Motor neuron (in vitro differentiated cells): ENCODE measurements around the gene FBXO21. TPM values are rescaled to one million over a fixed set of nuclear protein-coding genes. Genes with fewer than 3 reads are reported as not detected.
"Not testable (repeated sequence)": the region's sequence is repeated elsewhere in the genome, so short reads cannot be mapped to it uniquely, and the experiment has no call there.

ENCODE experiments used
- ATAC-seq, 8 experiments: fragments of 200-7000 bp; cut with Tn5 transposase; replicated peaks in 6 of 8; 2 replicates each; pipeline ENCODE4 v1.8.0; 2021; ENCODE audit warnings: mild to moderate bottlenecking in 8 of 8, moderate library complexity in 8 of 8
- H3K27ac ChIP-seq, 2 donors: fragments of 250-450 bp; sonication (Bioruptor Pico); 2 replicates each; pipeline ENCODE4 v1.9.0; 2021; ENCODE audit warnings: antibody characterized with exemption in 2 of 2, mild to moderate bottlenecking in 2 of 2, moderate library complexity in 1 of 2
- H3K4me1 ChIP-seq, 2 donors: fragments of 250-450 bp; sonication (Bioruptor Pico); replicated peaks in 1 of 2; 2 replicates each; pipeline ENCODE4 v1.6.1; 2021; ENCODE audit warnings: antibody characterized with exemption in 2 of 2, mild to moderate bottlenecking in 2 of 2, moderate library complexity in 1 of 2
- H3K4me3 ChIP-seq, 5 donors: fragments of 250-450 bp; sonication (Bioruptor Pico); 2 replicates each; pipeline ENCODE4 v1.9.0; 2021; ENCODE audit warnings: antibody characterized with exemption in 5 of 5, mild to moderate bottlenecking in 5 of 5, moderate library complexity in 4 of 5
- WGBS, 10 experiments: fragments of 450-650 bp; shearing (Covaris generic); methylation state at CpG; one replicate each; pipeline ENCODE4 v1.0.0; 2022; 5-methylcytosine and 5-hydroxymethylcytosine counted together
- in situ Hi-C, 9 experiments: fragments of 400-800 bp; cut with MboI; loops; one replicate each; pipeline ENCODE4 v1.15.0; 2021; ENCODE audit warnings: low sequenced_read_pairs in 9 of 9, low pct_unique_long_range_greater_than_20kb in 2 of 9; ENCODE audit not compliant: unreplicated experiment in 9 of 9
- total RNA-seq, 8 experiments: library from RNA; unstranded; fragments of 300-600 nt; gene quantifications; 2 replicates each; pipeline versions ENCODE4 v1.2.3 to v1.2.4, GENCODE V29; 2022

Gene FBXO21
- total RNA-seq, 8 experiments from 2014 or later = 27.2 to 66.7 (median 42.7) TPM

DNA sequence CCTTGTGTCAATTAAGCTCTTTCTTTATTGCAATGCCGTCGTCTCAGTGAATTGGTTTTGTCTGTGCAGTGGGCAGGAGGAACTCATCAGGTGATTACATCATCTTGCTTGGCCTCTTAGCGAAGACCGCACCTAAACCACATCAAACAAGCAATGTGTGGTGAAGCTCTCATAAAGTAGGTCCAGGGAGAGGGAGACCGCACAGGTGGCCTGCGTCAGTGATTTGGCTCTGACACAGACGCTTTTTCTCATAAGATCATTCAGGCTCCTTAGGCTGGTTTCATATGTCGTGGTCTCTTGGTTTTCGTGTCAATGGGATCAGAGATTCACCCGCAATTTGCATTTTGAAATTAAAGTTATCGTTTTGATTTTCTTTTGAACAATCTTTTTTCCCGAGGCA lies 84.4 kb downstream of the FBXO21 start:
- in situ Hi-C loops = no loop called here
- no peak overlapping the region for H3K27ac ChIP-seq
- WGBS, 10 experiments = 19 to 100% (median 93%) methylated on average over 1 to 11 of the region's 12 CpGs; no CpG with 5 or more reads in 1 of the 10 experiments
- H3K4me3 ChIP-seq = no peak overlapping the region
- peak in 1 of 8 experiments; percentile 14 for ATAC-seq
- H3K4me1 ChIP-seq = peaks cover 11 to 13% of the 10 kb centered on the region in 2 donors

DNA sequence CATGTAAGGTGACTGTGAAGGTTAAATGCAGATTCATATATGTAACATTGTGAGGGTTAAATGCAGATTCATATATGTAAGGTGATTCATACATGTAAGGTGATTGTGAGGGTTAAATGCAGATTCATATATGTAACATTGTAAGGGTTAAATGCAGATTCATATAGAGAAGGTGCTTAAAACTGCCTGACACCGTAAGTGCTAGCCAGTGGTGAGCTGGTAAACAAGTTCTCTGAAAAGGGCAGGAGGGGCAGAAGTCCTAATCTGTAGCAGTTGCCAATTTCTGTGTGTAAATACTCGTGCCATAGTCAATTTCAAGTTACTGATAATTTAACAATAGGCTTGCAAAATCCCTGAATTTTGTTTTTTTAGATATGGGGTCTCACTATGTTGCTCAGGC lies 86.3 kb downstream of the FBXO21 start:
- in situ Hi-C loops, H3K4me3 ChIP-seq, ATAC-seq, H3K27ac ChIP-seq: not testable (repeated sequence)
- WGBS, 10 experiments = 0 to 100% (median 68%) methylated on average over 1 to 2 of the region's 2 CpGs; no CpG with 5 or more reads in 4 of the 10 experiments
- peaks cover 11 to 13% of the 10 kb centered on the region in 2 donors for H3K4me1 ChIP-seq

DNA sequence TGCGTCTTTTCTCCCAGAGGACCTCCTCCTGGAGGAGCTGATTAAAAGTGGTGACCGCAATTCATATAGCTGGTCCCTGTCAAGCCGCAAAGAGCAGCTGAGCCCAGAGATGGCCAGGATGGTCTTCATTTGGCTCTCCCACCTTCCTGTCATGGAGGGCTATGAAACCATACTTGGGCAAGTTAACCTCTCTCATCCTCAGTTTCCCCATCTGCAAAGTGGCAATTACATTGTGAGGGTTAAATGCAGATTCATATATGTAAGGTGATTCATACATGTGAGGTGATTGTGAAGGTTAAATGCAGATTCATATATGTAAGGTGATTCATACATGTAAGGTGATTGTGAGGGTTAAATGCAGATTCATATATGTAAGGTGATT lies 87.5 kb downstream of the FBXO21 start:
- ATAC-seq = no peak
- H3K4me3 ChIP-seq = no peak overlapping the region
- H3K4me1 ChIP-seq = peaks cover 13 to 16% of the 10 kb centered on the region in 2 donors
- no peak overlapping the region for H3K27ac ChIP-seq
- 31 to 85% (median 53%) methylated on average over 1 to 2 of the region's 3 CpGs; no CpG with 5 or more reads in 6 of the 10 experiments for WGBS, 10 experiments
- in situ Hi-C loops = no loop called here

DNA sequence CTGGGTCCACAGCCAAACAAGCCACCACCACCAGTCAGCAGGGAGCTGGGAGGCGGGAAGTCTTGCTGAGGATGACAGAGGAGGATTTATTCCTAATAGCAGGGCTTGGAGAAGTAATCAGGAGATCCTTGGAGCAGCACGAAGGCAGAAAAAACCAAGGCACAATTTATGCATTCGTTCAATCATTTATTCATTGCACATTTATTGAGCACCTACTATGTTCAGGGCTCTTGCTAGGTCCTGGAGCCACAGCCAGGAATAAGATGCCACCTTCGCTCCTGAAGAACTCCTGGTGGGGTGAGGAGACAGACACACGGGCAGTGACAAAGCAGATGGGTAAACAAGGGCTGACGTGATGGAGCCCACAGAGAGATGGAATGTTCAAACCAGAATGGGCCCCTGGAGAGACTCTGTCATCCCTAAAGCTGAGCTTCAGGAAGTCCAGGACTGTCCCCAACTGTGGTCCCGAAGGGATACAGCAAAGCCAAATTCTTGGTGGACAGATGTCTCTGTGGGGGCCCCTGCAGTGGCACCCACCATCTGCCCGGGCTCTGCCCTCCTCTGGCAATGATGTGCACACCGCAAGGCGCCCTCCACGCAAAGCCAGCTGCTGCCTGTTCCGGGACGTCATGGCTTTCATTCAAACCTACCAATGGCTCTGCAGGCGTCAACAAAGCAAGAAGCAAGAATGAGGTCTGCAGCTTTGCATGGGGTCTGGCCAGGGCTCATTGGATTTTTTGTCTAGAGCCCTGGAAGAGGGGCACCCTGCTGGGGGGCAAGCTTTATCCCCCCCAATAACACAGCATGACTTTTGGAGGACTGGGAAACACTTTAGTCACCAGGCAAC lies 88.1 kb downstream of the FBXO21 start:
- no peak overlapping the region for H3K27ac ChIP-seq
- 0 to 59% (median 25%) methylated on average over 1 to 7 of the region's 14 CpGs; no CpG with 5 or more reads in 1 of the 10 experiments for WGBS, 10 experiments

DNA sequence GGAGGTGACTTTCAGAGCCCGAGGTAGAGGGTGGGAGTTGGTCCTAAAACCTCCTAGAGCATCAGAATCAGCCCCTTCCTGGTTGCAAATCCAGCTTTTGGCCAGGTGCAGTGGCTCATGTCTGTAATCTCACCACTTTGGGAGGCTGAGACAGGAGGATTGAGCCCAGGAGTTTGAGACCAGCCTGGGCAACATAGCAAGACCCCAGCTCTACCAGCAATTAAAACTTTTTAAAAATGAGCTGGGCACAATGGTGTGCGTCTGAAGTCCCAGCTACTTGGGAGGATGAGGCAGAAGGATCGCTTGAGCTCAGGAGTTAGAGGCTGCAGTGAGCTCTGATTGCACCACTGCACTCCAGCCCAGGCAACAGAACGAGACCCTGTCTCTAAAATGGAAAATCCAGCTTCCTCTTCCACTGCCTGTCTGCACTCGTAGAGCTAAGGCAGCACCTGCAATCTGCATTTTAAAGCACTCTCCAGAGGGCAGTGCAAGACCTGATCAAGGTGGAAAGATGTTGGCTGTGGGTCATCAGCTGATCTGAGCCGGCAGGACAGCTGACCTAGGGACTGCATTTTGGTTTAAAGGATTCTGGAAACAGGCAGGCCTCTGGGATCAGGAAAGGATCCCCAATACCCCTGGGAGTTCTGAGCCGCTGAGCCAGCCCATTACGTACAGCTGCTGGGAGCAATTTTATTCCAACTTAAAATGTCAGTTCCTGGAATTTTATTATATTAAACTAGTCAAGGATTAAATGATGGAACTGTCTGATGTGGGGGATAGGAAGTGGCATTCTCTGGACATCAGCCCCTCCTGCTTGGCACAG lies 89.2 kb downstream of the FBXO21 start:
- peak in 5 of 8 experiments; percentile 4 to 50 (median 39) for ATAC-seq
- no peak overlapping the region for H3K27ac ChIP-seq
- H3K4me1 ChIP-seq = peaks cover 16 to 23% of the 10 kb centered on the region in 2 donors
- H3K4me3 ChIP-seq = no peak overlapping the region
- in situ Hi-C loops = no loop called here
- 6 to 62% (median 46%) methylated on average over 2 to 6 of the region's 8 CpGs; no CpG with 5 or more reads in 1 of the 10 experiments for WGBS, 10 experiments

More for the DNA sequence above, 88.1 kb downstream of the FBXO21 start:
- no peak for ATAC-seq
- peaks cover 13 to 19% of the 10 kb centered on the region in 2 donors for H3K4me1 ChIP-seq
- in situ Hi-C loops = no loop called here
- no peak overlapping the region for H3K4me3 ChIP-seq

DNA sequence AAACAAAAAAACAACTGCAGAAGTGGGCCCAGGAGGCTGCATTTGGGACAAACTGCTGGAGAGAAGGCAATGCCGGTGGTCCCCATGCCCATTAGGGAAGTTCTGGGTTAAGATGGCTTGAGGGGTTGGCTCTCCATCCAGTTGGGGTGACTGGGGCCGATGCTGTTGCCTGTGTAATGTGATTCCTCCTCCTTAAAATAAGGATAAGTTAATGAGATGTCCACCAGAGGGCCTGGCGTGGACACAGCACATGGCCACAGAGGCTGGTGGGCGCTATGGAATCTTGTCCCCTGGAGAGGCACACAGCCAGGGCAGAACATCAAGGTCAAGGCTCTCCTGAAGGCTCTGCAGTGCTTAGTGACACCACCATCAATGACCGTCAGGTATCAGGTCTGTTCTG lies 90.0 kb downstream of the FBXO21 start:
- in situ Hi-C loops = no loop called here
- H3K4me3 ChIP-seq = no peak overlapping the region

DNA sequence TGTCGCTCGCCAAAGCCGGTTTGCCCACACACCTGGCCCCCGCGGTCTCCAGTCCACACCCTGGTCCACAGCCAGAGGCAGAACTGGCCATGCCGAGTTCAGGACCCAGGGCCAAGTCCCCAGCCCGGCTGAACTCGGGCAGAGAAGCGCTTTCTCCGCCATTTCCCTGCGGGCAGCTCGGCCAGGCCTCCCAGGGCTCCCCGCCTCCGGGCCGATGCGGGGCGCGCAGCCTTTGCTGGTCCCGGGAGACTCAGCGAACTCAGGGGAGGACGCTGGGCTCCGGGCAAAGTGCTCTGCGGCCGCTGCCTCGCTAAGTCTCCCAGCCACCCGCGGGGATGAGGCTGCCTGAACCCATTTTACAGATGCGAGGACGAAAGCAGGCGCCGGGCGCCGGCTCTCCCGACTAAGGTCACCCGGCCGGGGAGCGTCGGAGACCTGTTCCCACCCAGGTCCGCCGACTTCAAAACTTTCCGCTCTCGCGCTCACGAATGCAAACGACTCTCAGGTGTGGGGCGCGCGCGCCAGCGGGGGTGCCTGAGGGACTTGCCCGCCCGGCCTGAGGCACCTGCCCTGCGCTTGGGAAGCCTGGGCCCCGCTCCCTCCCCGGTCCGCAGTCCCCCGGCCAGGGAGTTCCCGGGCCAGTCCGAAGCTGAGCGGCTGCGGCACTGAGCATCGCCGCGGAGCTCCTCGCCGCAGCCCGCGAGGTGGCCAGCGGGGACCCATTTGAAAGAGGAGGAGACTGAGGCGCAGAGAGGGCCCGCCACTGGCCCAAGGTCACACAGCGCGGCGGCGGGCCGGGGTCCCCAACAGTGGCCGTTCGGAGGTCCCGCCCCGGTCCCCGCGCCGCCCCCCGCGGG lies 91.7 kb downstream of the FBXO21 start:
- no peak overlapping the region for H3K27ac ChIP-seq
- WGBS, 10 experiments = 3 to 50% (median 9%) methylated on average over 2 to 21 of the region's 85 CpGs; no CpG with 5 or more reads in 6 of the 10 experiments
- H3K4me3 ChIP-seq = peak overlapping the region; percentile 42 to 57 (median 47)
- peaks cover 16 to 23% of the 10 kb centered on the region in 2 donors for H3K4me1 ChIP-seq
- in situ Hi-C loops = no loop called here
- peak in 7 of 8 experiments; percentile 28 to 48 (median 38) for ATAC-seq

More for the DNA sequence above, 90.0 kb downstream of the FBXO21 start:
- Histone ChIP-seq H3K4me1 (peaks cover 16 to 23% of the 10 kb centered on the region in 2 donors), H3K27ac (no peak overlapping the region)
- ATAC-seq = peak in 3 of 8 experiments; percentile 32 to 60 (median 46)
- 0 to 83% (median 57%) methylated on average over 1 to 2 of the region's 5 CpGs; no CpG with 5 or more reads in 4 of the 10 experiments for WGBS, 10 experiments

DNA sequence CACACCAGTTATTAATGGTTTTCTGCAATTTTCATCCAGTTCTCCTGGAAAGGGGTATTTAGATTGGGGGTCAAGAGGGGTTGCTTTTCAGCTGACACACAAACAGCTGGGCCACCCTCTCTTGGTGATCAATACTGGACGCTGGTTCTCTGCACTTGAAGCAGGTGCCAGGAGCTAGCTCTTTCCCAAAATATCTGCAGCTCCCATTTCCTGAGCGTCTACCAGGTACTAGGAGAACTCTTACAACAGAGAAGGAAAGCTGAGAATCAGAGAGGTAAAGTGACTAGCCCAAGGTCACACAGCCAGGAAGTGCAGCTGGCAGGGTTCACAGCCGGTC lies 92.3 kb downstream of the FBXO21 start:
- 17 to 88% (median 71%) methylated on average over 1 to 3 of the region's 3 CpGs; no CpG with 5 or more reads in 5 of the 10 experiments for WGBS, 10 experiments
- Histone ChIP-seq H3K4me1 (peaks cover 16 to 23% of the 10 kb centered on the region in 2 donors), H3K4me3 (no peak overlapping the region), H3K27ac (no peak overlapping the region)
- ATAC-seq = no peak
- in situ Hi-C loops = no loop called here

DNA sequence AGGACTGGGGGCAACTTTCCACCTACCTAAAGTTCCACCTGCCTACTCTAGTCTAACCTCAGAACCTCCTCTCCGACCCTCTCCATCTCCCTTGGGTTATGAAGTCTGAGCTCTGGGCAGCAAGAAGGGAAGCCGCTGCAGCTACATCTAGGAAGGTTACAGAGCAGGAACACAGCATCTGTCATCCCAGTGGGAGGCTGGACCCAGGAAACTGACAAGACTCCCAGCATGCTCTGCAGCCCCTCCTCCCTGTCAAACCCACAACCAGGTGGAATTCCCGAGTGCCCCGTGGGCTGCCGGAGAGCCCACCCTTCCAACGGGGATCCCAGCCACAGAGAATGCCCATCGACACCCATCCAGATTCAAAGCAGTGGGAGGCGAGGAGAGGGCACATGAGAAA lies 93.1 kb downstream of the FBXO21 start:
- WGBS, 10 experiments = 0 to 36% (median 7%) methylated on average over 1 to 8 of the region's 8 CpGs; no CpG with 5 or more reads in 4 of the 10 experiments

DNA sequence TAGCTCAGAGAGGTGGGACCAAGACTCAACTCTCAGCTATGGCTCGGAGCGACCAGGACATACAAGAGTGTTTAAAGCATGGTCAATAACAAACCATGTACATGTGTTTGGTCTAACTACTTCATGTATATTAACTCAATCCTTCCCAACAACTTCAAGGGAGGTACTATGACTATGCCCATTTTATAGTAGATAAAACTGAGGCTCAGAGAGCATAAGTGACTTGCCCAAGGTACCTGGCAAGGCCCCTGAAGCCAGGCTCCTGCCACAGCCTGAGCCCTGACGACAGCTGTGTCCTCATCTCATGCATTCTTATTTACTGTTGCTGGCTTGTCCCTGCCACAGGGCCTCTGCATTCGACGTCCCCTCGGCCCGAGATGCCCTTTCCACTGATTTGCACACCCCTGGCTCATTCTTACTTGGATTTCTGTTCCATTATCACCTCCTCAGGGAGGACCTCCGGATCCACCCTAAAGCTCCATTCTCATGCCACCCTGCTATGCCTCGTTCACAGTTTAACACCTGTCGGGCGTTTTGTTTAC lies 93.7 kb downstream of the FBXO21 start:
- WGBS, 10 experiments = 4 to 80% (median 72%) methylated on average over 1 to 9 of the region's 11 CpGs; no CpG with 5 or more reads in 4 of the 10 experiments
- H3K27ac ChIP-seq = no peak overlapping the region
- peaks cover 8 to 16% of the 10 kb centered on the region in 2 donors for H3K4me1 ChIP-seq
- no peak for ATAC-seq
- in situ Hi-C loops = no loop called here
- H3K4me3 ChIP-seq = no peak overlapping the region

More for the DNA sequence above, 93.1 kb downstream of the FBXO21 start:
- no peak overlapping the region for H3K4me3 ChIP-seq
- in situ Hi-C loops = no loop called here
- peak in 5 of 8 experiments; percentile 28 to 55 (median 30) for ATAC-seq
- peaks cover 11 to 17% of the 10 kb centered on the region in 2 donors for H3K4me1 ChIP-seq
- no peak overlapping the region for H3K27ac ChIP-seq

DNA sequence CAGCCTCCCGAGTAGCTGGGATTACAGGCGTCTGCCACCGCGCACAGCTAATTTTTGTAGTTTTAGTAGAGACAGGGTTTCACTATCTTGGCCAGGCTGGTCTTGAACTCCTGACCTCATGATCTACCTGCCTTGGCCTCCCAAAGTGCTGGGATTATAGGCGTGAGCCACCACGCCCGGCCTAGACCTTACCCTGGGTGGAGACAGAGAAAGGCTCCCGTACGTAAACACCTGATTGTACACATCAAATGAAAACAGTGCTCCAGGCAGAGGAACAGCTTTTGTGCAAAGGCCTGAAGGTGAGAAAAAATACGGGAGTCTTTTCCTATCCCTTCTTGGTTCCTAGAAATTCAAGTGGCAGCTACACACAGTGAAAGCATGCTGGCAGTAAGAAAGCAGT lies 95.1 kb downstream of the FBXO21 start:
- not testable (repeated sequence) for ATAC-seq

More for the DNA sequence above, 95.1 kb downstream of the FBXO21 start:
- H3K4me3 ChIP-seq, H3K27ac ChIP-seq, in situ Hi-C loops: not testable (repeated sequence)
- peaks cover 3 to 13% of the 10 kb centered on the region in 2 donors for H3K4me1 ChIP-seq
- 49 to 100% (median 100%) methylated on average over 1 to 5 of the region's 10 CpGs; no CpG with 5 or more reads in 4 of the 10 experiments for WGBS, 10 experiments
